ENCODE data around the gene SNRPD3.

GRCh38 chr22:24584871-24585411 is 29.1 kb downstream of the SNRPD3 start:
- TF ChIP-seq TAF1 (IDR thresholded peaks at IDR 0.05; ENCODE audit: borderline replicate concordance, low read depth, low read length) (no peak), EZH2phosphoT487 (IDR thresholded peaks at IDR 0.05; ENCODE audit: borderline replicate concordance, low read depth) (no peak), EP300 (IDR thresholded peaks at IDR 0.05; ENCODE audit: borderline replicate concordance in 1 of 2, low read depth in 1 of 2, low read length in 1 of 2) (no peak), CHD2 (IDR thresholded peaks at IDR 0.05; ENCODE audit: low read length, partially characterized antibody) (no peak), POLR2AphosphoS5 (IDR thresholded peaks at IDR 0.05; ENCODE audit: low read depth, low read length) (no peak), TCF12 (IDR thresholded peaks at IDR 0.05) (no peak), RFX5 (IDR thresholded peaks at IDR 0.05; ENCODE audit: low read length) (no peak), ELF1 (IDR thresholded peaks at IDR 0.05) (no peak), USF2 (IDR thresholded peaks at IDR 0.05; ENCODE audit: borderline replicate concordance, low read depth, low read length) (no peak)
- TF ChIP-seq, protein P1, sequence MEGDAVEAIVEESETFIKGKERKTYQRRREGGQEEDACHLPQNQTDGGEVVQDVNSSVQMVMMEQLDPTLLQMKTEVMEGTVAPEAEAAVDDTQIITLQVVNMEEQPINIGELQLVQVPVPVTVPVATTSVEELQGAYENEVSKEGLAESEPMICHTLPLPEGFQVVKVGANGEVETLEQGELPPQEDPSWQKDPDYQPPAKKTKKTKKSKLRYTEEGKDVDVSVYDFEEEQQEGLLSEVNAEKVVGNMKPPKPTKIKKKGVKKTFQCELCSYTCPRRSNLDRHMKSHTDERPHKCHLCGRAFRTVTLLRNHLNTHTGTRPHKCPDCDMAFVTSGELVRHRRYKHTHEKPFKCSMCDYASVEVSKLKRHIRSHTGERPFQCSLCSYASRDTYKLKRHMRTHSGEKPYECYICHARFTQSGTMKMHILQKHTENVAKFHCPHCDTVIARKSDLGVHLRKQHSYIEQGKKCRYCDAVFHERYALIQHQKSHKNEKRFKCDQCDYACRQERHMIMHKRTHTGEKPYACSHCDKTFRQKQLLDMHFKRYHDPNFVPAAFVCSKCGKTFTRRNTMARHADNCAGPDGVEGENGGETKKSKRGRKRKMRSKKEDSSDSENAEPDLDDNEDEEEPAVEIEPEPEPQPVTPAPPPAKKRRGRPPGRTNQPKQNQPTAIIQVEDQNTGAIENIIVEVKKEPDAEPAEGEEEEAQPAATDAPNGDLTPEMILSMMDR (IDR thresholded peaks at IDR 0.05) = no peak
- TF ChIP-seq, protein P2, sequence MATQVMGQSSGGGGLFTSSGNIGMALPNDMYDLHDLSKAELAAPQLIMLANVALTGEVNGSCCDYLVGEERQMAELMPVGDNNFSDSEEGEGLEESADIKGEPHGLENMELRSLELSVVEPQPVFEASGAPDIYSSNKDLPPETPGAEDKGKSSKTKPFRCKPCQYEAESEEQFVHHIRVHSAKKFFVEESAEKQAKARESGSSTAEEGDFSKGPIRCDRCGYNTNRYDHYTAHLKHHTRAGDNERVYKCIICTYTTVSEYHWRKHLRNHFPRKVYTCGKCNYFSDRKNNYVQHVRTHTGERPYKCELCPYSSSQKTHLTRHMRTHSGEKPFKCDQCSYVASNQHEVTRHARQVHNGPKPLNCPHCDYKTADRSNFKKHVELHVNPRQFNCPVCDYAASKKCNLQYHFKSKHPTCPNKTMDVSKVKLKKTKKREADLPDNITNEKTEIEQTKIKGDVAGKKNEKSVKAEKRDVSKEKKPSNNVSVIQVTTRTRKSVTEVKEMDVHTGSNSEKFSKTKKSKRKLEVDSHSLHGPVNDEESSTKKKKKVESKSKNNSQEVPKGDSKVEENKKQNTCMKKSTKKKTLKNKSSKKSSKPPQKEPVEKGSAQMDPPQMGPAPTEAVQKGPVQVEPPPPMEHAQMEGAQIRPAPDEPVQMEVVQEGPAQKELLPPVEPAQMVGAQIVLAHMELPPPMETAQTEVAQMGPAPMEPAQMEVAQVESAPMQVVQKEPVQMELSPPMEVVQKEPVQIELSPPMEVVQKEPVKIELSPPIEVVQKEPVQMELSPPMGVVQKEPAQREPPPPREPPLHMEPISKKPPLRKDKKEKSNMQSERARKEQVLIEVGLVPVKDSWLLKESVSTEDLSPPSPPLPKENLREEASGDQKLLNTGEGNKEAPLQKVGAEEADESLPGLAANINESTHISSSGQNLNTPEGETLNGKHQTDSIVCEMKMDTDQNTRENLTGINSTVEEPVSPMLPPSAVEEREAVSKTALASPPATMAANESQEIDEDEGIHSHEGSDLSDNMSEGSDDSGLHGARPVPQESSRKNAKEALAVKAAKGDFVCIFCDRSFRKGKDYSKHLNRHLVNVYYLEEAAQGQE (IDR thresholded peaks at IDR 0.05; ENCODE audit: low read depth, low read length) = no peak
- TF ChIP-seq, protein P3, sequence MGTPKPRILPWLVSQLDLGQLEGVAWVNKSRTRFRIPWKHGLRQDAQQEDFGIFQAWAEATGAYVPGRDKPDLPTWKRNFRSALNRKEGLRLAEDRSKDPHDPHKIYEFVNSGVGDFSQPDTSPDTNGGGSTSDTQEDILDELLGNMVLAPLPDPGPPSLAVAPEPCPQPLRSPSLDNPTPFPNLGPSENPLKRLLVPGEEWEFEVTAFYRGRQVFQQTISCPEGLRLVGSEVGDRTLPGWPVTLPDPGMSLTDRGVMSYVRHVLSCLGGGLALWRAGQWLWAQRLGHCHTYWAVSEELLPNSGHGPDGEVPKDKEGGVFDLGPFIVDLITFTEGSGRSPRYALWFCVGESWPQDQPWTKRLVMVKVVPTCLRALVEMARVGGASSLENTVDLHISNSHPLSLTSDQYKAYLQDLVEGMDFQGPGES (IDR thresholded peaks at IDR 0.05; ENCODE audit: low read depth, low read length) = no peak
- TF ChIP-seq, protein P4, sequence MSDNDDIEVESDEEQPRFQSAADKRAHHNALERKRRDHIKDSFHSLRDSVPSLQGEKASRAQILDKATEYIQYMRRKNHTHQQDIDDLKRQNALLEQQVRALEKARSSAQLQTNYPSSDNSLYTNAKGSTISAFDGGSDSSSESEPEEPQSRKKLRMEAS (IDR thresholded peaks at IDR 0.05; ENCODE audit: low read depth) = no peak
- TF ChIP-seq, protein P5, sequence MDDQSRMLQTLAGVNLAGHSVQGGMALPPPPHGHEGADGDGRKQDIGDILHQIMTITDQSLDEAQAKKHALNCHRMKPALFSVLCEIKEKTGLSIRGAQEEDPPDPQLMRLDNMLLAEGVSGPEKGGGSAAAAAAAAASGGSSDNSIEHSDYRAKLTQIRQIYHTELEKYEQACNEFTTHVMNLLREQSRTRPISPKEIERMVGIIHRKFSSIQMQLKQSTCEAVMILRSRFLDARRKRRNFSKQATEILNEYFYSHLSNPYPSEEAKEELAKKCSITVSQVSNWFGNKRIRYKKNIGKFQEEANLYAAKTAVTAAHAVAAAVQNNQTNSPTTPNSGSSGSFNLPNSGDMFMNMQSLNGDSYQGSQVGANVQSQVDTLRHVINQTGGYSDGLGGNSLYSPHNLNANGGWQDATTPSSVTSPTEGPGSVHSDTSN (IDR thresholded peaks at IDR 0.05) = no peak
